IMR-90 (cell line): Measurements from ENCODE around the gene RPUSD1. TPM values are rescaled to one million over a fixed set of nuclear protein-coding genes. Genes with fewer than 3 reads are reported as not detected.

Experiments
- ATAC-seq: fragments of 200-7000 bp; cut with Tn5 transposase; 2 replicates; pipeline ENCODE4 v1.9.1; 2020; ENCODE audit warnings: low read depth, mild to moderate bottlenecking, moderate library complexity
- BruUV-seq: library from RNA; stranded (reverse); fragments of 400-500 nt; replicated peaks from 2 replicates; lab custom pipeline; 2021; lab: Mats Ljungman, UMichigan
- CTCF ChIA-PET: fragments of 300-600 bp; formaldehyde crosslinking; extraction: SDS; loops from one replicate; lab custom pipeline; 2021; ENCODE audit warnings: antibody characterized with exemption; lab: Yijun Ruan, JAX
- POLR2A ChIA-PET: fragments of 300-600 bp; sonication (Branson Sonifier 250); formaldehyde crosslinking; loops from one replicate; lab custom pipeline; 2022; ENCODE audit warnings: antibody characterized with exemption; ENCODE audit not compliant: unreplicated experiment; lab: Charles Lee
- DNase-seq: peaks from one replicate; pipeline ENCODE4 v3.0.0; 2013
- H2AFZ ChIP-seq: replicated peaks from 2 replicates; pipeline ENCODE3; 2013; ENCODE audit warnings: low read length, mild to moderate bottlenecking; ENCODE audit not compliant: poor library complexity
- H2AK5ac ChIP-seq: 2 replicates; pipeline ENCODE4 v1.6.1; 2013; ENCODE audit warnings: low read depth, low read length, inconsistent platforms
- H2AK9ac ChIP-seq: replicated peaks from 2 replicates; pipeline ENCODE3; 2013; ENCODE audit warnings: mild to moderate bottlenecking, low read depth, low read length, moderate library complexity; ENCODE audit not compliant: poor library complexity
- H2BK120ac ChIP-seq: 2 replicates; pipeline ENCODE4 v1.6.1; 2013; ENCODE audit warnings: low read depth, low read length, inconsistent platforms
- H2BK15ac ChIP-seq: 3 replicates; pipeline ENCODE4 v1.6.1; 2013; ENCODE audit warnings: low read depth, low read length, inconsistent platforms
- H2BK20ac ChIP-seq: 2 replicates; pipeline ENCODE4 v1.6.1; 2013; ENCODE audit warnings: low read depth, mild to moderate bottlenecking, inconsistent platforms, low read length, moderate library complexity
- H2BK5ac ChIP-seq: 2 replicates; pipeline ENCODE4 v1.6.1; 2013; ENCODE audit warnings: mild to moderate bottlenecking, low read depth, low read length, inconsistent platforms; ENCODE audit not compliant: poor library complexity, severe bottlenecking
- H3K14ac ChIP-seq: replicated peaks from 2 replicates; pipeline ENCODE4 v1.6.1; 2013; ENCODE audit warnings: low read depth, low read length, inconsistent platforms
- H3K18ac ChIP-seq: 2 replicates; pipeline ENCODE4 v1.6.1; 2013; ENCODE audit warnings: low read depth, low read length, control low read depth
- H3K23ac ChIP-seq: 2 replicates; pipeline ENCODE4 v1.6.1; 2013; ENCODE audit warnings: low read depth, low read length, inconsistent platforms
- H3K27ac ChIP-seq: 2 replicates; pipeline ENCODE4 v1.5.1; 2013; ENCODE audit warnings: mild to moderate bottlenecking, control low read depth, low read length; ENCODE audit not compliant: insufficient read depth
- H3K27me3 ChIP-seq: 2 replicates; pipeline ENCODE4 v1.6.1; 2013; ENCODE audit warnings: low read length; ENCODE audit not compliant: control insufficient read depth, insufficient read depth
- H3K36me3 ChIP-seq: 2 replicates; pipeline ENCODE4 v1.6.1; 2013; ENCODE audit warnings: low read length, mixed read lengths; ENCODE audit not compliant: control insufficient read depth, insufficient read depth
- H3K4ac ChIP-seq: 2 replicates; pipeline ENCODE4 v1.6.1; 2013; ENCODE audit warnings: low read depth, low read length, inconsistent platforms
- H3K4me1 ChIP-seq: 2 replicates; pipeline ENCODE4 v1.6.1; 2013; ENCODE audit warnings: low read length, mixed read lengths; ENCODE audit not compliant: control insufficient read depth, insufficient read depth
- H3K4me2 ChIP-seq: 2 replicates; pipeline ENCODE4 v1.6.1; 2013; ENCODE audit warnings: low read depth, mild to moderate bottlenecking, control low read depth, low read length, moderate library complexity
- H3K4me3 ChIP-seq: 2 replicates; pipeline ENCODE4 v1.5.1; 2013; ENCODE audit warnings: low read depth, mild to moderate bottlenecking, control low read depth, low read length, moderate library complexity; ENCODE audit not compliant: insufficient read depth
- H3K56ac ChIP-seq: 2 replicates; pipeline ENCODE4 v1.6.1; 2013; ENCODE audit warnings: low read length, inconsistent platforms; ENCODE audit not compliant: insufficient read depth; ENCODE audit errors: extremely low read depth
- H3K79me1 ChIP-seq, 2 experiments: 2 replicates each; pipeline ENCODE4 v1.6.1; 2013; ENCODE audit warnings: low read length in 2 of 2, inconsistent platforms in 1 of 2, low read depth in 1 of 2
- H3K9ac ChIP-seq: 2 replicates; pipeline ENCODE4 v1.6.1; 2013; ENCODE audit warnings: low read depth, low read length, control low read depth
- H3K9me1 ChIP-seq: 2 replicates; pipeline ENCODE4 v1.6.1; 2013; ENCODE audit warnings: low read length, inconsistent platforms; ENCODE audit not compliant: insufficient read depth
- H3K9me3 ChIP-seq: 2 replicates; pipeline ENCODE4 v1.6.1; 2013; ENCODE audit warnings: low read length; ENCODE audit not compliant: control insufficient read depth, insufficient read depth
- H4K20me1 ChIP-seq: 2 replicates; pipeline ENCODE4 v1.6.1; 2013; ENCODE audit warnings: low read length, inconsistent platforms; ENCODE audit not compliant: insufficient read depth
- H4K5ac ChIP-seq: 2 replicates; pipeline ENCODE4 v1.6.1; 2013; ENCODE audit warnings: mild to moderate bottlenecking, low read depth, low read length, control low read depth
- H4K8ac ChIP-seq, 2 experiments: 2 replicates each; pipeline ENCODE4 v1.6.1; 2013; ENCODE audit warnings: low read depth in 2 of 2, low read length in 2 of 2, control low read depth in 1 of 2, inconsistent platforms in 1 of 2
- H4K91ac ChIP-seq: 2 replicates; pipeline ENCODE4 v1.6.1; 2013; ENCODE audit warnings: low read depth, low read length, inconsistent platforms; ENCODE audit not compliant: insufficient read depth
- BHLHE40 ChIP-seq: fragments of 150-350 bp; IDR thresholded peaks from 2 replicates; pipeline ENCODE4 v1.6.1; 2016; ENCODE audit warnings: mild to moderate bottlenecking, low read depth, low read length
- CEBPB ChIP-seq: IDR thresholded peaks from 2 replicates; pipeline ENCODE4 v1.6.1; 2012; ENCODE audit warnings: low read depth, low read length, improper control_type of control experiment
- CHD1 ChIP-seq: IDR thresholded peaks from 2 replicates; pipeline ENCODE4 v1.6.1; 2012; ENCODE audit warnings: low read depth, low read length, improper control_type of control experiment
- FOS ChIP-seq: fragments of 150-350 bp; IDR thresholded peaks from 2 replicates; pipeline ENCODE4 v1.6.1; 2016; ENCODE audit warnings: low read depth, low read length
- MAFK ChIP-seq: IDR thresholded peaks from 2 replicates; pipeline ENCODE4 v1.6.1; 2012; ENCODE audit warnings: low read depth, low read length, improper control_type of control experiment
- MAZ ChIP-seq: IDR thresholded peaks from 2 replicates; pipeline ENCODE4 v1.6.1; 2012; ENCODE audit warnings: low read depth, mild to moderate bottlenecking, low read length, improper control_type of control experiment, moderate library complexity, borderline replicate concordance
- MXI1 ChIP-seq: IDR thresholded peaks from 2 replicates; pipeline ENCODE4 v1.6.1; 2012; ENCODE audit warnings: low read depth, mild to moderate bottlenecking, low read length, moderate library complexity, borderline replicate concordance
- NFE2L2 ChIP-seq: fragments of 150-350 bp; IDR thresholded peaks from 2 replicates; pipeline ENCODE4 v1.6.1; 2016; ENCODE audit warnings: low read depth, mild to moderate bottlenecking, low read length
- POLR2A ChIP-seq: IDR thresholded peaks from 2 replicates; pipeline ENCODE4 v1.6.1; 2012; ENCODE audit warnings: mild to moderate bottlenecking, low read depth, low read length
- RAD21 ChIP-seq: IDR thresholded peaks from 2 replicates; pipeline ENCODE4 v1.6.1; 2012; ENCODE audit warnings: low read length, improper control_type of control experiment
- RCOR1 ChIP-seq: IDR thresholded peaks from 2 replicates; pipeline ENCODE4 v1.6.1; 2012; ENCODE audit warnings: mild to moderate bottlenecking, low read length, improper control_type of control experiment; ENCODE audit not compliant: insufficient replicate concordance
- RFX5 ChIP-seq: IDR thresholded peaks from 2 replicates; pipeline ENCODE4 v1.8.0; 2012; ENCODE audit warnings: low read depth, mild to moderate bottlenecking, low read length, moderate library complexity
- SMC3 ChIP-seq: fragments of 150-350 bp; IDR thresholded peaks from 2 replicates; pipeline ENCODE4 v1.6.1; 2016; ENCODE audit warnings: low read depth, mild to moderate bottlenecking, antibody characterized with exemption, low read length, moderate library complexity
- WGBS, 2 experiments: methylation state at CpG; one replicate each; pipeline versions ENCODE4 v1.1.5 to v1.1.7; 2013; ENCODE audit warnings: missing lambda C conversion rate in 2 of 2; ENCODE audit not compliant: insufficient read length in 1 of 2; ENCODE audit errors: extremely low coverage in 2 of 2; 5-methylcytosine and 5-hydroxymethylcytosine counted together
- dilution Hi-C: fragments of 300-500 bp; cut with HindIII; formaldehyde crosslinking; loops from one replicate; pipeline ENCODE4 v1.14.3; 2018; ENCODE audit warnings: low sequenced_read_pairs; ENCODE audit not compliant: unreplicated experiment
- in situ Hi-C: fragments of 300-500 bp; cut with MboI; formaldehyde crosslinking; loops from 3 replicates; pipeline ENCODE4 v1.14.3; 2019; ENCODE audit warnings: low sequenced_read_pairs, inconsistent platforms, mixed read lengths
- intact Hi-C: fragments of 100-400 bp; cut with micrococcal nuclease; formaldehyde crosslinking; loops from 2 replicates; pipeline ENCODE4 v1.10.0; 2022
- polyA plus RNA-seq, 3 experiments: library from polyadenylated mRNA; depleted of rRNA; stranded (reverse); fragments of >200 nt; gene quantifications; 2 replicates each; pipeline ENCODE4 v1.2.3, GENCODE V29; 2012; ENCODE audit warnings: low replicate concordance in 1 of 3
- total RNA-seq: library from RNA; depleted of rRNA; stranded (reverse); fragments of >200 nt; gene quantifications from 2 replicates; pipeline ENCODE4 v1.2.3, GENCODE V29; 2012
- TF ChIP-seq, protein P1 (sequence below): fragments of 150-350 bp; IDR thresholded peaks from 2 replicates; pipeline ENCODE4 v1.6.1; 2016; ENCODE audit warnings: low read depth, mild to moderate bottlenecking, low read length, moderate library complexity, borderline replicate concordance
- TF ChIP-seq, protein P2 (sequence below): fragments of 150-350 bp; IDR thresholded peaks from 2 replicates; pipeline ENCODE4 v1.6.1; 2017; ENCODE audit warnings: mild to moderate bottlenecking, antibody characterized with exemption, low read length, low read depth

Gene RPUSD1
- total and polyA plus RNA-seq, 2 of the 4 experiments (the other 2 are of a cell fraction) = 13.1 to 32.3 TPM

DNA sequence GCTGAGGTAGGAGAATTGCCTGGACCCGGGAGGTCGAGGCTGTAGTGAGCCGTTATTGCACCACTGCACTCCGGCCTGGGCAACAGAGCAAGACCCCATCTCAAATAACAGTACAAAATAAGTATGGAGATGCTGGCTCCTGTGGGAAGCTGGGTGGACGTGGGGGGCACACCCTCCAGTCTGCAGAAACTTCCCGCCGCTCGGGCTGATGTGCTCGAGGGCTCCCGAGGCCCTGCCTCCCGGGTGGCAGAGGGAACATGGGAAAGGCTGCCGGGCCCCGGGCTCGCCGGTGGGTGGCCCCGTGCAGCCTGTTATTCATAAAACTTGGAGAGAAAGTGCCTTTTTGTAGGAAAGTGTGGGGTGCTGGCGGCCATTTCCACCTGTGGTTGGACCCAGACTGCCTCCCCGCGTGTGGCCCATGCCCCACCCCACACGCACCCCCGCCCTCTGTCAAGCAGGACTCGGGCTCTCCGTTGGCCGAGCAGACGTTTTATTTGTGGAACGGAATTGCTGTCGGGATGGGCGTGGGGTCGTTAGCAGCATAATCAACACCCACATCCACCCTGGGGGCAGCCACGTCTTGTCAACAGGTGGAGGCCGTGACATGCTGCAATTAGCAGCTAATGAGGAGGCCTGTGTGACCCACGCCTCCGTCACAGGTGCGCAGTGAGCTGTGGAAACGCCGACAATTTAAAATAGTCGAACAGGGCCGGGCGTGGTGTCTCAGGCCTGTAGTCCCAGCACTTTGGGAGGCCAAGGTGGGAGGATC, 40.0 kb downstream of the RPUSD1 start:
- Histone ChIP-seq H4K5ac (no peak overlapping the region; the same call in 1 of the 2 replicates), H3K27ac (no peak overlapping the region), H2AK9ac (no peak overlapping the region), H3K23ac (no peak overlapping the region), H3K14ac (no peak overlapping the region), H2BK15ac (no peak overlapping the region), H4K91ac (peak overlapping the region; percentile 51; the same call in 1 of the 2 replicates), H3K18ac (no peak overlapping the region), H4K20me1 (no peaks in the 10 kb centered on the region), H4K8ac (no peak overlapping the region), H3K9me3 (no peaks in the 10 kb centered on the region), H3K4ac (0 out of 2 replicates have a peak overlapping the region, but pooled peaks have one; percentile 9), H3K36me3 (no peaks in the 10 kb centered on the region), H3K4me2 (no peak overlapping the region), H2BK5ac (no peak overlapping the region), H3K4me1 (no peaks in the 10 kb centered on the region), H3K9me1 (no peaks in the 10 kb centered on the region), H3K4me3 (no peak overlapping the region), H2BK120ac (no peak overlapping the region), H2BK20ac (no peak overlapping the region), H3K79me1 (no peaks in the 10 kb centered on the region), H3K56ac (no peak overlapping the region), H3K9ac (no peak overlapping the region), H2AK5ac (0 out of 2 replicates have a peak overlapping the region, but pooled peaks have one; percentile 24), H3K27me3 (peaks cover 11% of the 10 kb centered on the region), H2AFZ (no peak overlapping the region)
- no peak for DNase-seq
- 88% methylated on average over 12 of the region's 39 CpGs; no CpG with 5 or more reads in 1 of the 2 experiments for WGBS, 2 experiments
- intact Hi-C loops = no loop called here
- dilution Hi-C loops = no loop called here
- in situ Hi-C loops = no loop called here
- CTCF ChIA-PET = interaction anchor here (0.6 kb wide), 1 partner anchor 43 kb away, joined by 3 read pairs; no protein-coding TSS in a partner anchor
- no TSS peak for BruUV-seq
- POLR2A ChIA-PET = no interaction called here
- ATAC-seq = no peak
- TF ChIP-seq NFE2L2 = no peak
- TF ChIP-seq, protein P1, sequence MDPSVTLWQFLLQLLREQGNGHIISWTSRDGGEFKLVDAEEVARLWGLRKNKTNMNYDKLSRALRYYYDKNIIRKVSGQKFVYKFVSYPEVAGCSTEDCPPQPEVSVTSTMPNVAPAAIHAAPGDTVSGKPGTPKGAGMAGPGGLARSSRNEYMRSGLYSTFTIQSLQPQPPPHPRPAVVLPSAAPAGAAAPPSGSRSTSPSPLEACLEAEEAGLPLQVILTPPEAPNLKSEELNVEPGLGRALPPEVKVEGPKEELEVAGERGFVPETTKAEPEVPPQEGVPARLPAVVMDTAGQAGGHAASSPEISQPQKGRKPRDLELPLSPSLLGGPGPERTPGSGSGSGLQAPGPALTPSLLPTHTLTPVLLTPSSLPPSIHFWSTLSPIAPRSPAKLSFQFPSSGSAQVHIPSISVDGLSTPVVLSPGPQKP = no peak
- no peak for TF ChIP-seq MAFK
- TF ChIP-seq RCOR1 = no peak
- TF ChIP-seq POLR2A = no peak
- no peak for TF ChIP-seq BHLHE40
- TF ChIP-seq CHD1 = no peak
- no peak for TF ChIP-seq CEBPB
- TF ChIP-seq SMC3 = no peak
- TF ChIP-seq RFX5 = no peak
- TF ChIP-seq FOS = no peak
- no peak for TF ChIP-seq MAZ
- TF ChIP-seq RAD21 = no peak
- TF ChIP-seq, protein P2, sequence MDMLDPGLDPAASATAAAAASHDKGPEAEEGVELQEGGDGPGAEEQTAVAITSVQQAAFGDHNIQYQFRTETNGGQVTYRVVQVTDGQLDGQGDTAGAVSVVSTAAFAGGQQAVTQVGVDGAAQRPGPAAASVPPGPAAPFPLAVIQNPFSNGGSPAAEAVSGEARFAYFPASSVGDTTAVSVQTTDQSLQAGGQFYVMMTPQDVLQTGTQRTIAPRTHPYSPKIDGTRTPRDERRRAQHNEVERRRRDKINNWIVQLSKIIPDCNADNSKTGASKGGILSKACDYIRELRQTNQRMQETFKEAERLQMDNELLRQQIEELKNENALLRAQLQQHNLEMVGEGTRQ = no peak
- TF ChIP-seq MXI1 = no peak
